Small intestine (tissue), 7 donors: Measurements from ENCODE around the gene ZNF600. TPM values are rescaled to one million over a fixed set of nuclear protein-coding genes. Genes with fewer than 3 reads are reported as not detected.
"Not testable (repeated sequence)": the region's sequence is repeated elsewhere in the genome, so short reads cannot be mapped to it uniquely, and the experiment has no call there.

Experiments used
- DNase-seq, 2 donors: peaks; one replicate each; pipeline versions ENCODE4 v3.0.0 to v3.0.0-alpha.2; 2013
- FAIRE-seq: peaks from 2 replicates; lab custom pipeline; 2012; peaks lifted over from hg19 to GRCh38; lab: Jason Lieb, UNC
- H3K27ac ChIP-seq, 3 donors: one replicate each; pipeline ENCODE4 v1.5.1; 2013; ENCODE audit warnings: low read length in 2 of 3, mild to moderate bottlenecking in 2 of 3, control low read depth in 1 of 3, inconsistent platforms in 1 of 3, low read depth in 1 of 3, moderate library complexity in 1 of 3
- H3K27me3 ChIP-seq, 3 donors: one replicate each; pipeline ENCODE4 v1.6.1; 2013; ENCODE audit warnings: low read length in 3 of 3, inconsistent platforms in 1 of 3; ENCODE audit not compliant: control insufficient read depth in 3 of 3, insufficient read depth in 3 of 3
- H3K36me3 ChIP-seq, 3 donors: one replicate each; pipeline ENCODE4 v1.6.1; 2013; ENCODE audit warnings: low read length in 3 of 3, inconsistent platforms in 1 of 3, low read depth in 1 of 3, mild to moderate bottlenecking in 1 of 3, moderate library complexity in 1 of 3; ENCODE audit not compliant: control insufficient read depth in 3 of 3, insufficient read depth in 2 of 3
- H3K4me1 ChIP-seq, 3 donors: one replicate each; pipeline ENCODE4 v1.6.1; 2013; ENCODE audit warnings: low read length in 2 of 3, inconsistent platforms in 1 of 3, low read depth in 1 of 3, mild to moderate bottlenecking in 1 of 3, moderate library complexity in 1 of 3; ENCODE audit not compliant: control insufficient read depth in 3 of 3, insufficient read depth in 2 of 3
- H3K4me3 ChIP-seq, 3 donors: one replicate each; pipeline ENCODE4 v1.5.1; 2013; ENCODE audit warnings: low read length in 3 of 3, control low read depth in 1 of 3, inconsistent platforms in 1 of 3, low read depth in 1 of 3, mild to moderate bottlenecking in 1 of 3, moderate library complexity in 1 of 3
- H3K9me3 ChIP-seq, 2 donors: one replicate each; pipeline ENCODE4 v1.6.1; 2013; ENCODE audit warnings: low read depth in 1 of 2, low read length in 1 of 2; ENCODE audit not compliant: control insufficient read depth in 2 of 2, insufficient read depth in 1 of 2
- WGBS, 3 donors: extraction: QIAGEN DNeasy Blood & Tissue Kit; methylation state at CpG; one replicate each; pipeline ENCODE4 v1.1.7; 2013; 5-methylcytosine and 5-hydroxymethylcytosine counted together
- polyA plus RNA-seq, 4 donors: library from polyadenylated mRNA; stranded (reverse) in 3 of 4; unstranded in 1 of 4; fragments of 200-250 nt in 3 of 4; fragments of 120-200 nt in 1 of 4; gene quantifications; one replicate each; pipeline versions ENCODE4 v1.2.1 to v1.2.3, GENCODE V29; 2013
- donor health status: healthy with polysubstance abuse.
- donor health status: control.
- donor health status: control.
- donor health status: Bipolar disorder and iron deficiency.
- donor health status: healthy.

Gene ZNF600
- polyA plus RNA-seq, 4 donors = 4.9 to 19.8 (median 17.8) TPM

- Histone ChIP-seq H3K4me1 (peaks cover 0 to 3% (median 0%) of the 10 kb centered on the region in 3 donors), H3K36me3 (peaks cover 0 to 9% (median 0%) of the 10 kb centered on the region in 3 donors), H3K4me3 (no peak overlapping the region), H3K27ac (peak overlapping the region in 2 of 3 donors; percentile 86 to 89), H3K9me3 (no peaks in the 10 kb centered on the region), H3K27me3 (no peaks in the 10 kb centered on the region)
- DNase-seq = peak in 1 of 2 donors; percentile 61
- 62 to 85% (median 81%) methylated on average over 17 to 18 of the region's 18 CpGs for WGBS, 3 donors
- no peak for FAIRE-seq
These were observed 50.9 kb downstream of the ZNF600 start for GRCh38 chr19:52735734-52736133.

DNA sequence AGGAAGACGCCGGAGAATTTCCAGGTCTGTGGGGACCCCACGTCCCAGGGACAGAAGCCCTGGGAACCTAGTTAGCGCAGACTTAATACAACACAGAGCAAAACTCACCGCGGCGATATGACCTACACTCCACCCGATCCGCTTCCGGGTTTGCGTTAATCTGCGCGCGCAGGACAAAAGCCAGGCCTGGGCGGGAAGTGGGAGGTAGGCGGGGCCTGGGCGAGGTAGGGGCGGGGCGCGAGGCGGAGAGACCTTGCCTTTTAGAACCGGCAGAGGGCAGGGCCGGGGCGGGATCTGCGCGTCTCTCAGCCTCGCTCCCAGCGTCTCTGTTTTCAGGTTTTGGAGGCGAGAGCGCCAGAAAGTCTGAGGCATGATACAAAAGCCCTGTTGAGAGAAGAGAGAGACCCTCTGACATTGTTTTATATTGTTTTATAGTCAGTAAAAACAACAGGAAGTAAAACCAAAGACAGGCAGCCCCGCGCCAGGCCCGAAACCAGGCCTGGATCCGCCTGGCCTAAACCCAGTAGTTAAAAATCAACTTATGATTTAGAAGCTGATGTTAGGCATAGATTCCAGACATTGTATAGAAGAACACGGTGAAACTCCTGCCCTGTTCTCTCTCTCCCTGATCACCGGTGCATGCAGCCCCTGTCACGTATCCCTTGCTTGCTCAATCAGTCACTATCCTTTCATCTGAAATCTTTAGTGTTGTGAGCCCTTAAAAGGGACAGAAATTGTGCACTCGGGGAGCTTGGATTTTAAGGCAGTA lies 51.5 kb downstream of the ZNF600 start, which contains the start of gene ZNF611:
Gene ZNF611, minus strand, starts transcription at position 152 of the 769 bp plus-strand sequence. CDS start 19,150 bp downstream, outside the sequence.
- peak within 1 kb of the TSS; percentile 76 to 89 (median 87) for H3K4me3 ChIP-seq
- H3K36me3 ChIP-seq = peaks cover 0 to 9% (median 0%) of the 10 kb centered on the region in 3 donors
- peaks cover 0 to 3% (median 0%) of the 10 kb centered on the region in 3 donors for H3K4me1 ChIP-seq
- DNase-seq (peak; percentile 97), FAIRE-seq (no peak)
- WGBS, 3 donors = 8 to 14% (median 13%) methylated on average over 36 to 38 of the region's 38 CpGs
- H3K27ac ChIP-seq = peak within 1 kb of the TSS; percentile 82 to 94 (median 89)
- no peaks in the 10 kb centered on the region for H3K27me3 ChIP-seq
- H3K9me3 ChIP-seq = no peaks in the 10 kb centered on the region

DNA sequence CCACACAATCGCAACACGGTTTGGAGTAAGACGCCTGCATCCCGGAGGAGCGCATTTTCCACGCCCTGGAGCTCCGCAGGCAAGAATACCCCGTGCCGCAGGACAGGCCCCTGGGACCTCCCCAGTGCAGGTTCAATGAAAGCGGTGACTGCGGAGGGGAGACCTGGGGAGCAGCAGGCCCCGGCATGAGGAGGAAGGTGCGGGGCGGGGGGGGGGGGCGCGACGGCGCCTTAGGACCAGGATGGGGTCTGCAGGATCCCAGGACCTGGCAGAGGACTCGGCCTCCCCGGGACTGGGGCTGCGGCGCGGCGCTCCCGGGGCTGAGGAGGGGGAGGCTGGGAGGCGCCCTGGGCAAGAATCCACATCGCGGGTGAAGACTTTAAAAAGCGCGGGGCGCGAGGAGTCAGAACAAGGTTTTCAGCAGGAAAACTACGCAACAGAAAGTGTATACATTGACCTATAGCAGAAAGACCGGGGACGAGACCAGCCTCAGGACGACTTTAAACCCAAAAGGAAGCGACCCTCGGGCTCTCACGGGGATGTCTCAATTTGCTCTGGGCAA lies 52.2 kb downstream of the ZNF600 start:
- FAIRE-seq (no peak), DNase-seq (peak in 1 of 2 donors; percentile 56)
- Histone ChIP-seq H3K36me3 (peaks cover 0 to 9% (median 0%) of the 10 kb centered on the region in 3 donors), H3K27ac (peak overlapping the region; percentile 82 to 94 (median 89)), H3K27me3 (no peaks in the 10 kb centered on the region), H3K4me3 (peak overlapping the region; percentile 76 to 89 (median 87)), H3K4me1 (peaks cover 0 to 3% (median 0%) of the 10 kb centered on the region in 3 donors), H3K9me3 (no peaks in the 10 kb centered on the region)
- 1 to 2% (median 1%) methylated on average over 33 to 39 of the region's 39 CpGs for WGBS, 3 donors

GRCh38 chr19:52726051-52726450 lies 60.5 kb downstream of the ZNF600 start:
- not testable (repeated sequence) for H3K27me3 ChIP-seq, DNase-seq, FAIRE-seq, H3K4me3 ChIP-seq
- 94 to 99% (median 98%) methylated on average over 16 of the region's 16 CpGs for WGBS, 3 donors
- Histone ChIP-seq H3K36me3 (peaks cover 3 to 42% (median 10%) of the 10 kb centered on the region in 3 donors), H3K27ac (peak overlapping the region in 1 of 3 donors; percentile 89), H3K9me3 (peaks cover 0 to 11% of the 10 kb centered on the region in 2 donors), H3K4me1 (peaks cover 0 to 21% (median 0%) of the 10 kb centered on the region in 3 donors)

GRCh38 chr19:52725528-52725961 lies 61.0 kb downstream of the ZNF600 start:
- 86 to 92% (median 91%) methylated on average over 24 of the region's 24 CpGs for WGBS, 3 donors
- Histone ChIP-seq H3K27ac (peak overlapping the region in 1 of 3 donors; percentile 89), H3K4me1 (peaks cover 0 to 21% (median 0%) of the 10 kb centered on the region in 3 donors), H3K36me3 (peaks cover 5 to 44% (median 10%) of the 10 kb centered on the region in 3 donors), H3K9me3 (peaks cover 0 to 16% of the 10 kb centered on the region in 2 donors), H3K4me3 (peak overlapping the region in 1 of 3 donors; percentile 37), H3K27me3 (no peaks in the 10 kb centered on the region)
- no peak for FAIRE-seq
- peak in 1 of 2 donors; percentile 89 for DNase-seq

GRCh38 chr19:52724701-52725514 lies 61.7 kb downstream of the ZNF600 start:
- DNase-seq (peak in 1 of 2 donors; percentile 66), FAIRE-seq (no peak)
- H3K36me3 ChIP-seq = peaks cover 5 to 46% (median 10%) of the 10 kb centered on the region in 3 donors
- H3K27ac ChIP-seq = peak overlapping the region in 1 of 3 donors; percentile 89
- H3K9me3 ChIP-seq = peaks cover 0 to 19% of the 10 kb centered on the region in 2 donors
- 85 to 95% (median 87%) methylated on average over 23 of the region's 23 CpGs for WGBS, 3 donors
- H3K4me3 ChIP-seq = peak overlapping the region in 1 of 3 donors; percentile 37
- H3K4me1 ChIP-seq = peaks cover 0 to 21% (median 0%) of the 10 kb centered on the region in 3 donors
- H3K27me3 ChIP-seq = no peaks in the 10 kb centered on the region

- H3K4me3 ChIP-seq, H3K27me3 ChIP-seq, FAIRE-seq: not testable (repeated sequence)
- WGBS, 3 donors = 69 to 90% (median 85%) methylated on average over 9 of the region's 9 CpGs
- Histone ChIP-seq H3K4me1 (peaks cover 0 to 21% (median 0%) of the 10 kb centered on the region in 3 donors), H3K27ac (peak overlapping the region in 1 of 3 donors; percentile 89), H3K36me3 (peaks cover 5 to 46% (median 10%) of the 10 kb centered on the region in 3 donors), H3K9me3 (peaks cover 0 to 19% of the 10 kb centered on the region in 2 donors)
- DNase-seq = peak in 1 of 2 donors; percentile 44
These were observed 62.5 kb downstream of the ZNF600 start for GRCh38 chr19:52723907-52724598.
